Prostate gland (tissue), 2 donors: ENCODE results near the gene ABCG1. TPM values are rescaled to one million over a fixed set of nuclear protein-coding genes. Genes with fewer than 3 reads are reported as not detected.

Experiments
- DNase-seq: peaks from one replicate; pipeline ENCODE4 v3.0.0-alpha.2; 2019; ENCODE audit warnings: low spot score
- H3K27ac ChIP-seq, 2 donors: fragments of 200-600 bp; sonication (generic); 2 replicates each; pipeline ENCODE4 v1.5.1; 2017 to 2019
- H3K27me3 ChIP-seq: fragments of 200-600 bp; sonication (generic); replicated peaks from 2 replicates; pipeline ENCODE4 v1.5.1; 2019; ENCODE audit not compliant: insufficient read depth
- H3K36me3 ChIP-seq, 2 donors: fragments of 200-600 bp; sonication (generic); 1 replicate in 1 of 2; 2 replicates in 1 of 2; pipeline versions ENCODE4 v1.5.1 to v1.8.1; 2017 to 2019
- H3K4me1 ChIP-seq: fragments of 200-600 bp; sonication (generic); replicated peaks from 2 replicates; pipeline ENCODE4 v1.5.1; 2019
- H3K4me3 ChIP-seq, 2 donors: fragments of 200-600 bp; sonication (generic); 2 replicates each; pipeline ENCODE4 v1.5.1; 2017 to 2019
- H3K9me3 ChIP-seq: fragments of 200-600 bp; sonication (generic); 2 replicates; pipeline ENCODE4 v1.5.1; 2017
- POLR2A ChIP-seq: fragments of 450-650 bp; IDR thresholded peaks from one replicate; pipeline ENCODE4 v1.6.1; 2016; ENCODE audit warnings: antibody characterized with exemption, mild to moderate bottlenecking
- POLR2AphosphoS5 ChIP-seq: sonication (generic); formaldehyde crosslinking; IDR thresholded peaks from one replicate; pipeline ENCODE4 v1.6.1; 2017; ENCODE audit warnings: antibody characterized with exemption
- WGBS: methylation state at CpG from one replicate; pipeline ENCODE4 v1.1.5; 2018; 5-methylcytosine and 5-hydroxymethylcytosine counted together
- intact Hi-C: fragments of 100-400 bp; cut with DNase I; formaldehyde crosslinking; loops from one replicate; pipeline ENCODE4 v1.14.2; 2022
- total RNA-seq, 2 donors: library from RNA; depleted of rRNA; stranded (reverse); fragments of >200 nt; gene quantifications; one replicate each; pipeline ENCODE4 v1.1.0, GENCODE V29; 2016
- TF ChIP-seq, protein P1 (sequence below), 4 experiments: fragments of 200-600 bp in 2 of 4; fragments of 450-650 bp in 2 of 4; sonication (generic) in 2 of 4; IDR thresholded peaks; 1 replicate in 3 of 4; 2 replicates in 1 of 4; pipeline ENCODE4 v1.5.1; 2016 to 2019; ENCODE audit warnings: antibody characterized with exemption in 4 of 4, mild to moderate bottlenecking in 2 of 4, moderate library complexity in 2 of 4

Gene ABCG1
- total RNA-seq, 2 donors from 2014 or later: 22.7 to 28.3 TPM

DNA sequence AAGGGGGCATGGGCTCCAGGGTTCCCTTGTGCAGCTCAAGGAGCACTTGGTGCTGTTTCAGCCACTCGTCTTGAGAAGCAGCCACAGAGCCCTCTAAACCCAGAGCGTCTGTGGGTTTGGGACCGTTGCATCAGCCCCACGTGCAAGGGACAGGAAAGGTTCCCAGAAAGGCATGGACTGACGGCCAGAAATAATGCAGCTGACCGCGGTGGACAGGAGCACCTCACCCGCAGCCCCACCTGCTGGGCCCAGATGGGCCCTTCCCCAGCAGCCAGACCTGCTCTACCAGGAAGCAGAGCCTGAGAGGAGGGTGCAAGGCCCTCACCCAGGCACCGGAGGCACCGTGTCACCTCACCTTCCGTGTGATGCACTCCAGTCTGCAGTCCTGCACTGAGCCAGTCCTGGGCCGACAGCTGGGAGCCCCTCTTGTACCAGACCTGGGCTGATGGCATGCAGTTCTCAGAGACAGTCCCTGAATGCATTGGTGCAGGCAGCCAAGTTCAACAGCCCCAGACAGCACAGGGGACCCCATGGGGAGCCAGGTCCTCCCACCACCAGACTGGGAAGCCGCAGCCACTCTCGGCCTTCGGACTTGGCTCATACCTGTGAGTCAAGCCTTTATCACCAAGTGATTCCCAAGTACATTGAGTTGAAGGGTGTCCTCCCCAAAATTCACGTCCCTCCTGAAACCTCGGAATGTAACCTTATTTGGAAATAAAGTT lies 101.1 kb downstream of the ABCG1 start:
- intact Hi-C loops: no loop called here
- Histone ChIP-seq H3K9me3 (no peaks in the 10 kb centered on the region), H3K36me3 (no peaks in the 10 kb centered on the region), H3K27ac (no peak overlapping the region), H3K4me1 (peaks cover 7% of the 10 kb centered on the region), H3K27me3 (no peaks in the 10 kb centered on the region), H3K4me3 (no peak overlapping the region)
- TF ChIP-seq POLR2A (no peak), POLR2AphosphoS5 (no peak)
- TF ChIP-seq, protein P1, sequence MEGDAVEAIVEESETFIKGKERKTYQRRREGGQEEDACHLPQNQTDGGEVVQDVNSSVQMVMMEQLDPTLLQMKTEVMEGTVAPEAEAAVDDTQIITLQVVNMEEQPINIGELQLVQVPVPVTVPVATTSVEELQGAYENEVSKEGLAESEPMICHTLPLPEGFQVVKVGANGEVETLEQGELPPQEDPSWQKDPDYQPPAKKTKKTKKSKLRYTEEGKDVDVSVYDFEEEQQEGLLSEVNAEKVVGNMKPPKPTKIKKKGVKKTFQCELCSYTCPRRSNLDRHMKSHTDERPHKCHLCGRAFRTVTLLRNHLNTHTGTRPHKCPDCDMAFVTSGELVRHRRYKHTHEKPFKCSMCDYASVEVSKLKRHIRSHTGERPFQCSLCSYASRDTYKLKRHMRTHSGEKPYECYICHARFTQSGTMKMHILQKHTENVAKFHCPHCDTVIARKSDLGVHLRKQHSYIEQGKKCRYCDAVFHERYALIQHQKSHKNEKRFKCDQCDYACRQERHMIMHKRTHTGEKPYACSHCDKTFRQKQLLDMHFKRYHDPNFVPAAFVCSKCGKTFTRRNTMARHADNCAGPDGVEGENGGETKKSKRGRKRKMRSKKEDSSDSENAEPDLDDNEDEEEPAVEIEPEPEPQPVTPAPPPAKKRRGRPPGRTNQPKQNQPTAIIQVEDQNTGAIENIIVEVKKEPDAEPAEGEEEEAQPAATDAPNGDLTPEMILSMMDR (IDR thresholded peaks at IDR 0.05): no peak
- 76% methylated on average over 13 of the region's 17 CpGs for WGBS
- no peak for DNase-seq

DNA sequence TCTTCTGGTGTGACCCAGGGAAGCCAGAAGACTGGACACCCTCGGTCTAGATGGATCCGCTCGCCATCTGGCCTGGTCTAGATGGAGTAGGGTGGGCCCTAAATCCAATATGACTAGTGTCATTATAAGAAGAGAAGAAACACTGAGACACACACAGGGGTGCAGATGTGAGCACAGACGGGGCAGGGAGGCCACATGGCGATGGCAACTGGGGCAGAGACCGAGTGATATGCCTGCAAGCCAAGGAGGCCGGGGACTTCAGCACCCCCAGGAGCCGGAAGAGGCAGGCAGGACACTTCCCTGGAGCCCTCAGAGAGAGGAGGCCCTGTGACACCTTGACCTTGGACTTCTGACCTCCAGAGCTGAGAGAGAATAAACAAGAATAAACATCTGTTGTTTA lies 101.9 kb downstream of the ABCG1 start:
- Histone ChIP-seq H3K4me3 (no peak overlapping the region), H3K36me3 (no peaks in the 10 kb centered on the region), H3K27ac (no peak overlapping the region), H3K9me3 (no peaks in the 10 kb centered on the region), H3K27me3 (no peaks in the 10 kb centered on the region), H3K4me1 (no peaks in the 10 kb centered on the region)
- TF ChIP-seq, protein P1 (IDR thresholded peaks at IDR 0.05): no peak
- no peak for TF ChIP-seq POLR2AphosphoS5
- TF ChIP-seq POLR2A: no peak
- no peak for DNase-seq
- 97% methylated on average over 8 of the region's 8 CpGs for WGBS
- intact Hi-C loops: no loop called here

GRCh38 chr21:42321231-42321630 lies 102.3 kb downstream of the ABCG1 start:
- intact Hi-C loops: no loop called here
- DNase-seq: no peak
- no peaks in the 10 kb centered on the region for H3K36me3 ChIP-seq
- H3K4me3 ChIP-seq: no peak overlapping the region
- H3K9me3 ChIP-seq: no peaks in the 10 kb centered on the region
- H3K4me1 ChIP-seq: no peaks in the 10 kb centered on the region
- H3K27ac ChIP-seq: no peak overlapping the region
- TF ChIP-seq POLR2A (no peak), POLR2AphosphoS5 (no peak)
- TF ChIP-seq, protein P1 (IDR thresholded peaks at IDR 0.05): no peak
- no peaks in the 10 kb centered on the region for H3K27me3 ChIP-seq
- WGBS: 95% methylated on average over 10 of the region's 10 CpGs

DNA sequence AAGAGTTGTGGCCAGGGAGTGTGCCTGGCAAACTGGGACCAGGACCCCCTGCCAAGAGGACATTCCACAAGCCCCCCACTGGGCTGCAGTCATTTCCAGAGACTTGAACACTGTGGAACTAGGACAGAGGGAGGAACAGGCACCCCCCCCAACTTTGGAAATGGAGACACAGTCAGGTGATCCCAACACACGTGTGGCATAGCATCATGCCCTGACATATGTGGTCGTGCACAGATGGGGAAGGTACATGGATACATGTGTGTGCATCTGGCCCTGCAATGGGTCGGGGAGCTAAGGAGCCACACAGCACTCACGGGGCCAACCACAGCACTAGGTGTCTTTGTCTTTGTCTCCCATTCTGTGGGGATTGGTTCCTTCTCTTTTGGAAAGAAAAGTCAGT lies 102.9 kb downstream of the ABCG1 start:
- Histone ChIP-seq H3K4me3 (no peak overlapping the region), H3K27me3 (no peaks in the 10 kb centered on the region), H3K9me3 (no peaks in the 10 kb centered on the region), H3K4me1 (no peaks in the 10 kb centered on the region), H3K36me3 (no peaks in the 10 kb centered on the region), H3K27ac (no peak overlapping the region)
- WGBS: 86% methylated on average over 4 of the region's 4 CpGs
- intact Hi-C loops: no loop called here
- TF ChIP-seq POLR2AphosphoS5 (no peak), POLR2A (no peak)
- TF ChIP-seq, protein P1 (IDR thresholded peaks at IDR 0.05): no peak
- DNase-seq: no peak

- DNase-seq: no peak
- H3K4me1 ChIP-seq: no peaks in the 10 kb centered on the region
- H3K9me3 ChIP-seq: no peaks in the 10 kb centered on the region
- intact Hi-C loops: no loop called here
- TF ChIP-seq, protein P1 (IDR thresholded peaks at IDR 0.05): no peak
- no peak for TF ChIP-seq POLR2A
- TF ChIP-seq POLR2AphosphoS5: no peak
- 81% methylated on average over 6 of the region's 6 CpGs for WGBS
- no peaks in the 10 kb centered on the region for H3K36me3 ChIP-seq
- no peaks in the 10 kb centered on the region for H3K27me3 ChIP-seq
- no peak overlapping the region for H3K27ac ChIP-seq
- no peak overlapping the region for H3K4me3 ChIP-seq
Observed at GRCh38 chr21:42324896-42325295, 106.0 kb downstream of the ABCG1 start.
